ENCODE results near the gene C20orf144.

DNA sequence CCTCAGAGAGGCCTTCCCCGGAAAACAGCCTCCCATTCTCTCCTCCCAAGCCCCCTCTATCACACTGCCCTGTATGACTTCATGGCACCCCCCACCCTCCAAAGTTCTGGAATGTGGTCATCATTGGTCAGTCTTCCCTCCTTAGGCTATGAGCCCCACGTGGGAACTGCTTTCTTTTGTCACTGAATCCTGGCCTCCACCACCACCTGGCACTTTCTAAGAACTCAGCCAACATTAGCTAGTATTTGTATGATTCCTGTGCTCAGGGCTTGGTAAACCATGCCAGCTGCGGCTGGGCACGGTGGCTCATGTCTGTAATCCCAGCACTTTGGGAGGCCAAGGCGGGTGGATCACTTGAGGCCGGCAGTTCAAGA, 32.5 kb downstream of the C20orf144 start:
- no peak for TF ChIP-seq CTCF (conservative IDR thresholded peaks at IDR 0.05 in 1 of 2, IDR thresholded peaks at IDR 0.05 in 1 of 2; ENCODE audit: extremely low read depth in 1 of 2, insufficient read depth in 1 of 2, low read depth in 1 of 2, low read length in 2 of 2)
- no peak for TF ChIP-seq EZH2 (IDR thresholded peaks at IDR 0.05; ENCODE audit: borderline replicate concordance, low read length)

Data from mammary epithelial cell (primary cell).